ENCODE measurements around the gene EMX2.

DNA sequence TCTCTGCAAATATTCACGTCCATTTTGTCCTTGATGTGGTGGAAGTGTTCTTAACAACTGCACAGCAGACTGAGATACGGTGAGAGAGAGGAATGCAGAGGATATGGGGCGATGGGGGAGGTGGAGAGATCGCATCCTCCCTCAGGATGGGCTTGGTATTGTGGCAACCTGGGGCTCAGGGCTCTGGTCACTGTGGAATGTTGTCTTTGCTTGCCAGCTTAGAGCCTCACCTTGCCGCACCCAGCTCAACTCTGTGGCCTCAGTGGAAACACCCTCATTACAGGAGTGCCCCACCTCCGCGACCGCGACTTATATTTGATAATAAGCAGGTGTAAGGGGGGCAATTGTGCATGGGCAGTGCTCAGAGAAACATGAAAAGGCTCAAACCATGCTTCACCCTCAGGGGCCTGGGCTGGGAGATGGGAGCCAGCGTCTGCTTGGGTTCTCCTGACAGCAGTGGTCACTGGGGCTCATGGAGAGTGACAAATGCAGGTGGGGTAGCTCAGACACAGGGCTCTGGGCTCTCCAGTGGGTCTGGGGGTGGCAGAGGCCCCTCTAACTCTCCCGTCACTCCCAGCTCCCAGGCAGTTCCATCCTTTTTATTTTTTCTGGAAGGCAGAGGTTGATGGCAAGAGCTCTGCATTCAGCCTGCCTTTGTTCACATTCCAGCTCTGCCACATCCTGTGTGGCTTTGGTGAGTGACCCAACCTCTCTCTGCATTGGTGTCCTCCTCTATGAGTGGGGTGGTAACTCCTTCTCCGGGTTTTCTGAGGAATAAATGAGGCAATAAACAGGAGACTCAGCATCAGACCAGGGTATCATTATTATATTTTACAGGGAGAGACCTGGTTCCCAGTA, 43.1 kb upstream of the EMX2 start:
- TF ChIP-seq, protein P1, sequence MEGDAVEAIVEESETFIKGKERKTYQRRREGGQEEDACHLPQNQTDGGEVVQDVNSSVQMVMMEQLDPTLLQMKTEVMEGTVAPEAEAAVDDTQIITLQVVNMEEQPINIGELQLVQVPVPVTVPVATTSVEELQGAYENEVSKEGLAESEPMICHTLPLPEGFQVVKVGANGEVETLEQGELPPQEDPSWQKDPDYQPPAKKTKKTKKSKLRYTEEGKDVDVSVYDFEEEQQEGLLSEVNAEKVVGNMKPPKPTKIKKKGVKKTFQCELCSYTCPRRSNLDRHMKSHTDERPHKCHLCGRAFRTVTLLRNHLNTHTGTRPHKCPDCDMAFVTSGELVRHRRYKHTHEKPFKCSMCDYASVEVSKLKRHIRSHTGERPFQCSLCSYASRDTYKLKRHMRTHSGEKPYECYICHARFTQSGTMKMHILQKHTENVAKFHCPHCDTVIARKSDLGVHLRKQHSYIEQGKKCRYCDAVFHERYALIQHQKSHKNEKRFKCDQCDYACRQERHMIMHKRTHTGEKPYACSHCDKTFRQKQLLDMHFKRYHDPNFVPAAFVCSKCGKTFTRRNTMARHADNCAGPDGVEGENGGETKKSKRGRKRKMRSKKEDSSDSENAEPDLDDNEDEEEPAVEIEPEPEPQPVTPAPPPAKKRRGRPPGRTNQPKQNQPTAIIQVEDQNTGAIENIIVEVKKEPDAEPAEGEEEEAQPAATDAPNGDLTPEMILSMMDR (conservative IDR thresholded peaks at IDR 0.05; ENCODE audit: low read depth in 2 of 2), result no peak
- TF ChIP-seq ZNF114 (CRISPR knock-in tag; IDR thresholded peaks at IDR 0.05) (no peak), EZH2phosphoT487 (IDR thresholded peaks at IDR 0.05; ENCODE audit: unreplicated experiment) (no peak), POLR2AphosphoS5 (IDR thresholded peaks at IDR 0.05; ENCODE audit: low read depth) (no peak)
- TF ChIP-seq, protein P2, sequence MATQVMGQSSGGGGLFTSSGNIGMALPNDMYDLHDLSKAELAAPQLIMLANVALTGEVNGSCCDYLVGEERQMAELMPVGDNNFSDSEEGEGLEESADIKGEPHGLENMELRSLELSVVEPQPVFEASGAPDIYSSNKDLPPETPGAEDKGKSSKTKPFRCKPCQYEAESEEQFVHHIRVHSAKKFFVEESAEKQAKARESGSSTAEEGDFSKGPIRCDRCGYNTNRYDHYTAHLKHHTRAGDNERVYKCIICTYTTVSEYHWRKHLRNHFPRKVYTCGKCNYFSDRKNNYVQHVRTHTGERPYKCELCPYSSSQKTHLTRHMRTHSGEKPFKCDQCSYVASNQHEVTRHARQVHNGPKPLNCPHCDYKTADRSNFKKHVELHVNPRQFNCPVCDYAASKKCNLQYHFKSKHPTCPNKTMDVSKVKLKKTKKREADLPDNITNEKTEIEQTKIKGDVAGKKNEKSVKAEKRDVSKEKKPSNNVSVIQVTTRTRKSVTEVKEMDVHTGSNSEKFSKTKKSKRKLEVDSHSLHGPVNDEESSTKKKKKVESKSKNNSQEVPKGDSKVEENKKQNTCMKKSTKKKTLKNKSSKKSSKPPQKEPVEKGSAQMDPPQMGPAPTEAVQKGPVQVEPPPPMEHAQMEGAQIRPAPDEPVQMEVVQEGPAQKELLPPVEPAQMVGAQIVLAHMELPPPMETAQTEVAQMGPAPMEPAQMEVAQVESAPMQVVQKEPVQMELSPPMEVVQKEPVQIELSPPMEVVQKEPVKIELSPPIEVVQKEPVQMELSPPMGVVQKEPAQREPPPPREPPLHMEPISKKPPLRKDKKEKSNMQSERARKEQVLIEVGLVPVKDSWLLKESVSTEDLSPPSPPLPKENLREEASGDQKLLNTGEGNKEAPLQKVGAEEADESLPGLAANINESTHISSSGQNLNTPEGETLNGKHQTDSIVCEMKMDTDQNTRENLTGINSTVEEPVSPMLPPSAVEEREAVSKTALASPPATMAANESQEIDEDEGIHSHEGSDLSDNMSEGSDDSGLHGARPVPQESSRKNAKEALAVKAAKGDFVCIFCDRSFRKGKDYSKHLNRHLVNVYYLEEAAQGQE (IDR thresholded peaks at IDR 0.05; ENCODE audit: unreplicated experiment), result no peak
